Tibial nerve (tissue), 4 donors: ENCODE measurements around the gene SECTM1. TPM values are rescaled to one million over a fixed set of nuclear protein-coding genes. Genes with fewer than 3 reads are reported as not detected.

Experiments
- DNase-seq, 2 donors: peaks; one replicate each; pipeline ENCODE4 v3.0.0-alpha.2; 2019; ENCODE audit warnings: low spot score in 2 of 2
- H3K27ac ChIP-seq, 4 donors: fragments of 200-600 bp; sonication (generic) in 3 of 4; one replicate each; pipeline ENCODE4 v1.5.1; 2017 to 2019; ENCODE audit warnings: mild to moderate bottlenecking in 1 of 4
- H3K27me3 ChIP-seq, 2 donors: fragments of 200-600 bp; sonication (generic) in 1 of 2; one replicate each; pipeline versions ENCODE4 v1.5.1 to v1.6.0; 2017 to 2019
- H3K36me3 ChIP-seq, 3 donors: fragments of 200-600 bp; sonication (generic); one replicate each; pipeline ENCODE4 v1.5.1; 2018 to 2019
- H3K4me1 ChIP-seq, 4 donors: fragments of 200-600 bp; sonication (generic) in 3 of 4; one replicate each; pipeline ENCODE4 v1.5.1; 2017 to 2019
- H3K4me3 ChIP-seq, 4 donors: fragments of 200-600 bp; sonication (generic) in 3 of 4; one replicate each; pipeline ENCODE4 v1.5.1; 2017 to 2019; ENCODE audit warnings: mild to moderate bottlenecking in 1 of 4, moderate library complexity in 1 of 4
- H3K9me3 ChIP-seq, 4 donors: fragments of 200-600 bp; sonication (generic) in 3 of 4; one replicate each; pipeline ENCODE4 v1.5.1; 2017 to 2019
- EP300 ChIP-seq, 2 donors: sonication (generic); formaldehyde crosslinking; IDR thresholded peaks; one replicate each; pipeline ENCODE4 v1.6.1; 2017; ENCODE audit warnings: antibody characterized with exemption in 2 of 2, mild to moderate bottlenecking in 1 of 2
- POLR2A ChIP-seq, 2 donors: fragments of 450-650 bp; IDR thresholded peaks; one replicate each; pipeline ENCODE4 v1.6.1; 2017; ENCODE audit warnings: antibody characterized with exemption in 2 of 2, mild to moderate bottlenecking in 2 of 2, moderate library complexity in 2 of 2
- WGBS, 2 donors: methylation state at CpG; one replicate each; pipeline ENCODE4 v1.1.5; 2018; 5-methylcytosine and 5-hydroxymethylcytosine counted together
- total RNA-seq, 4 donors: library from RNA; depleted of rRNA; stranded (reverse); fragments of >200 nt; gene quantifications; one replicate each; pipeline ENCODE4 v1.1.0, GENCODE V29; 2016
- TF ChIP-seq, protein P1 (sequence below), 5 experiments: fragments of 200-600 bp in 3 of 5; fragments of 450-650 bp in 2 of 5; sonication (generic) in 3 of 5; IDR thresholded peaks; one replicate each; pipeline ENCODE4 v1.5.1; 2016 to 2019; ENCODE audit warnings: antibody characterized with exemption in 5 of 5, mild to moderate bottlenecking in 3 of 5, moderate library complexity in 2 of 5

SECTM1 gene
- total RNA-seq, 4 donors from 2014 or later: 6.9 to 12.6 (median 11.3) TPM

DNA sequence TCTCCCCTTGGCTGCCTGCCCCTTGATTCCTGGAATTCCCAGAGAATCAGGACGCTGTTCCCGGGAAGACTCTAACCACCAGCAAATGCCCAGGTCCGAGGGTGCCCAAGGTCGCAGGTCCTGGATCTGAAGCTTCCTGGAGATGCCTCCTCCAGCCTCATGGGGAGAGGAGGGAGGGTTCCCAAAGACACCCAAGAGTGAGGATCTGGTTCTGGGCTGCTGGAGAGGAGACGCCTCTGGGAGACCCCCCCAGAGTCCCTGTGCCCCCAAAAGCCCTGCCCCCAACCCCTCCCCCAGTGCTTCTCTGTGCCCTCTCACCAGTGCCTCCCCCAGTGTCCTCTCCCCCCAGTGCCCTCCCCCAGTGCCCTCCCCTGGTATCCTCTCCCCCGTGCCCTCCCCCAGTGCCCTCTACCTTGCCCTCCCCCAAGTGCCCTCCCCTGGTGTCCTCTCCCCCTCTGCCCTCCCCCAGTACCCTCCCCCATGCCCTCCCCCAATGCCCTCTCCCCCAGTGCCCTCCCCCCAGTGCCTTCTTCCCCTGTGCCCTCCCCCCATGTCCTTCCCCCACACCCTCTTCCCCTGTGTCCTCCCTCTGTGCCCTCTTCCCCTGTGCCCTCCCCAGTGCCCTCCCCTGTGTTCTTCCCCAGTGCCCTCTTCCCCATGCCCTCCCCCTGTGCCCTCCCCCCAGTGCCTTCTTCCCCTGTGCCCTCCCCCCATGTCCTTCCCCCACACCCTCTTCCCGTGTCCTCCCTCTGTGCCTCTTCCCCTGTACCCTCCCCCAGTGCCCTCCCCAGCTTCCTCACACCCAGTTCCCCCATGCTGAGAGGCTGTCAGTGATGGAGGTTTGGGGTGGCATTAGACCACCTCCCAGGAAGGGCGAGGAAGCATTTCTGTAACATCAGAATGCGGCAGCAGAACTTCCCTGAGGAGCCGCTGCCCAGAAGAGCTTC is 6.3 kb upstream of the SECTM1 start:
- 62 to 76% methylated on average over 5 to 10 of the region's 10 CpGs for WGBS, 2 donors
- Histone ChIP-seq H3K36me3 (no peaks in the 10 kb centered on the region), H3K4me1 (peaks cover 0 to 26% (median 6%) of the 10 kb centered on the region in 4 donors), H3K27me3 (peaks cover 0 to 8% of the 10 kb centered on the region in 2 donors), H3K4me3 (peak overlapping the region in 3 of 4 donors; percentile 12 to 30 (median 24)), H3K9me3 (peaks cover 0 to 4% (median 0%) of the 10 kb centered on the region in 4 donors), H3K27ac (peak overlapping the region in 1 of 4 donors; percentile 58)
- DNase-seq: no peak
- TF ChIP-seq EP300 (IDR thresholded peaks at IDR 0.05) (no peak), POLR2A (IDR thresholded peaks at IDR 0.05) (no peak)
- TF ChIP-seq, protein P1, sequence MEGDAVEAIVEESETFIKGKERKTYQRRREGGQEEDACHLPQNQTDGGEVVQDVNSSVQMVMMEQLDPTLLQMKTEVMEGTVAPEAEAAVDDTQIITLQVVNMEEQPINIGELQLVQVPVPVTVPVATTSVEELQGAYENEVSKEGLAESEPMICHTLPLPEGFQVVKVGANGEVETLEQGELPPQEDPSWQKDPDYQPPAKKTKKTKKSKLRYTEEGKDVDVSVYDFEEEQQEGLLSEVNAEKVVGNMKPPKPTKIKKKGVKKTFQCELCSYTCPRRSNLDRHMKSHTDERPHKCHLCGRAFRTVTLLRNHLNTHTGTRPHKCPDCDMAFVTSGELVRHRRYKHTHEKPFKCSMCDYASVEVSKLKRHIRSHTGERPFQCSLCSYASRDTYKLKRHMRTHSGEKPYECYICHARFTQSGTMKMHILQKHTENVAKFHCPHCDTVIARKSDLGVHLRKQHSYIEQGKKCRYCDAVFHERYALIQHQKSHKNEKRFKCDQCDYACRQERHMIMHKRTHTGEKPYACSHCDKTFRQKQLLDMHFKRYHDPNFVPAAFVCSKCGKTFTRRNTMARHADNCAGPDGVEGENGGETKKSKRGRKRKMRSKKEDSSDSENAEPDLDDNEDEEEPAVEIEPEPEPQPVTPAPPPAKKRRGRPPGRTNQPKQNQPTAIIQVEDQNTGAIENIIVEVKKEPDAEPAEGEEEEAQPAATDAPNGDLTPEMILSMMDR (IDR thresholded peaks at IDR 0.05): no peak

DNA sequence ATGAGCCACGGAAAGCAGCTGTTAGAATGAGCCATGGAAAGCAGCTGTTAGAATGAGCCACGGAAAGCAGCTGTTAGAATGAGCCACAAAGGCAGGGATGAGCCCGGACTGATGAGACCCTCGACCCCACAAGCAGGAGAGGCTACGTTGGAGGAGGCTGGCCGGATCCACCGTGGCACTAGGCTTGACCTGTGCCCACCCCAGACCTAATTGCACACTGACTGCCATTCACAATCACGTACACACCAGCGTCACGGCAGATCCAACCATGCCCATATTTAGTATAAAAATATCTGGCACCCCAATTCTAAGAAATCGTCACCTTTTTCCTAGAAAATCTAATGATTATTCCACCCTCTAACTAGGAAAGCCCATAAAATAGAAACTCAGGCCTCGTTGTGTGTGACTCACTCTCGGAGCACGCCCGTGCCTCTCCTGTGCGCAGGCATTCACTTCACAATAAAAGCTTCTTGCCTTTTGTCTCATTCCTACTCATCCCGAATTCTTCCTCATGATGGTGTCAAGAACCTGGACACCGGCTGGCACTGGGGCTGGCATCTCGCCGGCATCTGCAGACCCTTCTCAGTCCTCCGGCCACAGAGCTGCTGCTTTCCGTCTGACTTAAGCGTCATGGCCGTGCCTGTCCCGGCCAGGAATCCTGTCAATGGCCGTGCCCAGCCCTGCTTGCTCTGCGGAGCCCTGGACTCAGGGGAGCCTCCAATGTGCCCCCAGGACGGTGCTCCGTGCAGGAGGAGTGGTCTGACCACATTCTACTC is 5.5 kb upstream of the SECTM1 start:
- peaks cover 0 to 35% (median 15%) of the 10 kb centered on the region in 4 donors for H3K4me1 ChIP-seq
- peak in 1 of 2 donors; percentile 38 for DNase-seq
- no peaks in the 10 kb centered on the region for H3K36me3 ChIP-seq
- peak overlapping the region in 3 of 4 donors; percentile 12 to 30 (median 24) for H3K4me3 ChIP-seq
- peaks cover 0 to 5% of the 10 kb centered on the region in 2 donors for H3K27me3 ChIP-seq
- H3K27ac ChIP-seq: peak overlapping the region in 1 of 4 donors; percentile 58
- TF ChIP-seq, protein P1 (IDR thresholded peaks at IDR 0.05): no peak
- TF ChIP-seq EP300 (IDR thresholded peaks at IDR 0.05): peak; percentile 11 to 32
- TF ChIP-seq POLR2A (IDR thresholded peaks at IDR 0.05): no peak
- peaks cover 0 to 4% (median 0%) of the 10 kb centered on the region in 4 donors for H3K9me3 ChIP-seq
- WGBS, 2 donors: 14 to 16% methylated on average over 29 of the region's 29 CpGs

DNA sequence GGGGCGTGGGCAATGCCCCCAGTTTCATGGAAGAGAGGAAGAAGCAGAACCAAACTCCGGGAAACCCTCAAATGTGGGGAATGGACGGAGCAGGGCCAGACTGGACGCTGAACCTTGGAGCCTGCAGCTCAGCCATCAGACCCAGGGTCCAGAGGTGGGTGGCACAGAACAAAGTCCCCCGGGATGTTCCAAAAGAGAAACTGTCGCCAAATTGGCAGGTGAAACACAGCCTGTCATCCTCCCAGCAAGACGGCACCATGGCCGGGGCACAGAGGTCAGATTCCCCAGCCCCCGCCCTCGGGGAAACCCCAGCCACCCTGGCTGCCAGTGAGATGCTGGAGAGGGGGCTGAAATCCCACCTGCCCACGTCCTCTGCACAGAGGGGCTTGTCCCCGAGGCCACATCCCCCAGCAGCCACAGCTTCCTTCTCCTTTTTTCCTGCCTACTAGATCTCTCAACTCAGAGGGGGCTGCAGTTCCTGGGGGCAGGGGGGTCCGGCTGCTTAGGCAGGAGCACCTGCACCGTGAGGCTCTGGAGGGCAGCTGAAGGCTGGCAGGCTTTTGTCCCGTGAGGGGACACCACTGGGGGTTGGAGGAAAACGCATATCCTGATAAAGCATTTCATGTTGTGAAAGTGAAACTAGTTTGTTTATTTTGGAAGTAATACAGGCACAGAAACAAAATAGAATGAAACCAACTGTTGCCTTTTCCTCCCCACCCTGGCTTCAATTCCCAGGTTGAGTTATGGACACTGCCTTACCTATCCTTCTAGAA is 1.2 kb upstream of the SECTM1 start:
- Histone ChIP-seq H3K27ac (peak overlapping the region in 3 of 4 donors; percentile 12 to 77 (median 75)), H3K9me3 (no peaks in the 10 kb centered on the region), H3K36me3 (no peaks in the 10 kb centered on the region), H3K27me3 (peaks cover 0 to 43% of the 10 kb centered on the region in 2 donors), H3K4me3 (peak overlapping the region; percentile 21 to 66 (median 44)), H3K4me1 (peaks cover 0 to 70% (median 39%) of the 10 kb centered on the region in 4 donors)
- DNase-seq: no peak
- 30 to 31% methylated on average over 16 of the region's 16 CpGs for WGBS, 2 donors
- TF ChIP-seq EP300 (IDR thresholded peaks at IDR 0.05): no peak
- no peak for TF ChIP-seq POLR2A (IDR thresholded peaks at IDR 0.05)
- TF ChIP-seq, protein P1 (IDR thresholded peaks at IDR 0.05): no peak

DNA sequence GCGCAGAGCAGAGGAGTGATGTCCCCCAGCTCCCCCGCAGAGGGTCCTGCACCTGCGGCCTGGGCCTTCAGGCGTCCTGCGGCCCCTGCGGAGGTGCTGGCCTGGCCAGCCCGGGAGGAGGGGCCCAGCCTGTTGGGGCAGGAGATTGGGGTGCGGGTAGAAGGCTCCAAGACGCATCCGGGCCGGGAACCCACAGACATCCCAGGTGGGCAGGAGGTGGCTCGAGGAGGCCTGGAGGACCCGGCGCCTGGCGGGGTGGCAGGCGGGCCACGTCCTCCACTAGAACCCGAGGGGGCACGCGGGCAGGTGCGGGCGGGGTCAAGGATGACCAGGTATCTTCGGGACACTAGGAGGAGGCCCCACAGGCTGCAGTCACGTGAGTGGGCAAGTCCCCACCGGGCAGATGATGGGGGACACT is 647 bp upstream of the SECTM1 start:
- Histone ChIP-seq H3K27ac (peak overlapping the region in 3 of 4 donors; percentile 11 to 77 (median 75)), H3K27me3 (peaks cover 0 to 49% of the 10 kb centered on the region in 2 donors), H3K9me3 (no peaks in the 10 kb centered on the region), H3K36me3 (no peaks in the 10 kb centered on the region), H3K4me3 (peak overlapping the region; percentile 37 to 66 (median 54)), H3K4me1 (peaks cover 0 to 66% (median 39%) of the 10 kb centered on the region in 4 donors)
- TF ChIP-seq EP300 (IDR thresholded peaks at IDR 0.05) (no peak), POLR2A (IDR thresholded peaks at IDR 0.05) (no peak)
- TF ChIP-seq, protein P1 (IDR thresholded peaks at IDR 0.05): no peak
- WGBS, 2 donors: 55 to 61% methylated on average over 12 to 25 of the region's 25 CpGs
- DNase-seq: no peak
